Measurements from ENCODE around the gene EXOSC6. TPM values are rescaled to one million over a fixed set of nuclear protein-coding genes. Genes with fewer than 3 reads are reported as not detected.
"Not testable (repeated sequence)": the region's sequence is repeated elsewhere in the genome, so short reads cannot be mapped to it uniquely, and the experiment has no call there.

EXOSC6 gene
- total RNA-seq, 1 experiment from 2014 or later: 49.8 TPM

GRCh38 chr16:70289229-70290094, 37.7 kb upstream of the EXOSC6 start, which contains the start of gene AARS1:
Gene AARS1, minus strand, starts transcription at chr16:70289506. Its CDS starts 6,743 bp downstream, at chr16:70282763.
- Mint-ChIP-seq H3K36me3 (ENCODE audit: insufficient read depth, unreplicated experiment) (peaks cover 21% of the 10 kb centered on the region), H3K9me3 (ENCODE audit: unreplicated experiment) (no peaks in the 10 kb centered on the region), H3K27ac (ENCODE audit: low read depth, unreplicated experiment) (peak within 1 kb of the TSS; percentile 94), H3K27me3 (ENCODE audit: insufficient read depth, unreplicated experiment) (no peaks in the 10 kb centered on the region), H3K4me3 (ENCODE audit: unreplicated experiment) (peak within 1 kb of the TSS; percentile 86), H3K4me1 (ENCODE audit: insufficient read depth, unreplicated experiment) (peaks cover 6% of the 10 kb centered on the region)
- ChIA-PET CTCF (interaction anchor here (0.5 to 1.4 kb wide), 3 partner anchors 10 to 300 kb away, joined by 3 to 4 read pairs (median 3); no protein-coding TSS in a partner anchor), POLR2A (interaction anchor here (0.7 to 2.9 kb wide), 15 partner anchors 9 to 234 kb away, joined by 3 to 57 read pairs (median 4); partner anchors contain the start of genes COG4, DDX19A, DDX19B and EXOSC6)
- TSS peak; percentile 99 for BruUV-seq (replicated peaks)
- peak; percentile 100 for DNase-seq (ENCODE audit: unreplicated experiment)
- no peak for TF ChIP-seq CTCF (IDR thresholded peaks at IDR 0.05; ENCODE audit: unreplicated experiment)
- intact Hi-C loops (cut with micrococcal nuclease): no loop called here

- ChIA-PET POLR2A (interaction anchor here (0.6 to 2.9 kb wide), 3 partner anchors 11 to 93 kb away, joined by 3 to 57 read pairs (median 9); partner anchors contain the start of gene DDX19B), CTCF (interaction anchor here (0.6 to 4.0 kb wide), 2 partner anchors 14 to 20 kb away, joined by 5 to 12 read pairs; no protein-coding TSS in a partner anchor)
- Mint-ChIP-seq H3K36me3 (ENCODE audit: insufficient read depth, unreplicated experiment) (peaks cover 42% of the 10 kb centered on the region), H3K27ac (ENCODE audit: low read depth, unreplicated experiment) (peak overlapping the region; percentile 9), H3K4me1 (ENCODE audit: insufficient read depth, unreplicated experiment) (peaks cover 15% of the 10 kb centered on the region), H3K4me3 (ENCODE audit: unreplicated experiment) (peak overlapping the region; percentile 86)
- BruUV-seq (replicated peaks); intact Hi-C loops (cut with micrococcal nuclease); DNase-seq (ENCODE audit: unreplicated experiment); H3K9me3 Mint-ChIP-seq (ENCODE audit: unreplicated experiment); H3K27me3 Mint-ChIP-seq (ENCODE audit: insufficient read depth, unreplicated experiment): not testable (repeated sequence)
Observed at GRCh38 chr16:70287304-70287971, 35.7 kb upstream of the EXOSC6 start.

GRCh38 chr16:70276392-70276791, 24.7 kb upstream of the EXOSC6 start:
- H3K27me3 Mint-ChIP-seq (ENCODE audit: insufficient read depth, unreplicated experiment): no peaks in the 10 kb centered on the region
- BruUV-seq (replicated peaks): no TSS peak

GRCh38 chr16:70271696-70272095, 20.0 kb upstream of the EXOSC6 start:
- H3K36me3 Mint-ChIP-seq (ENCODE audit: insufficient read depth, unreplicated experiment): peaks cover 100% of the 10 kb centered on the region
- no peak for DNase-seq (ENCODE audit: unreplicated experiment)
- H3K27ac Mint-ChIP-seq (ENCODE audit: low read depth, unreplicated experiment): no peak overlapping the region
- no peak for TF ChIP-seq CTCF (IDR thresholded peaks at IDR 0.05; ENCODE audit: unreplicated experiment)
- H3K9me3 Mint-ChIP-seq (ENCODE audit: unreplicated experiment): no peaks in the 10 kb centered on the region
- H3K4me1 Mint-ChIP-seq (ENCODE audit: insufficient read depth, unreplicated experiment): no peaks in the 10 kb centered on the region
- ChIA-PET POLR2A (no interaction called here), CTCF (interaction anchor here (0.6 kb wide), 2 partner anchors 8 to 74 kb away, joined by 3 to 4 read pairs; no protein-coding TSS in a partner anchor)
- intact Hi-C loops (cut with micrococcal nuclease): no loop called here
- BruUV-seq (replicated peaks): no TSS peak
- H3K4me3 Mint-ChIP-seq (ENCODE audit: unreplicated experiment): no peak overlapping the region
- no peaks in the 10 kb centered on the region for H3K27me3 Mint-ChIP-seq (ENCODE audit: insufficient read depth, unreplicated experiment)

More at GRCh38 chr16:70276392-70276791, 24.7 kb upstream of the EXOSC6 start:
- H3K9me3 Mint-ChIP-seq (ENCODE audit: unreplicated experiment): no peaks in the 10 kb centered on the region
- no peak overlapping the region for H3K4me3 Mint-ChIP-seq (ENCODE audit: unreplicated experiment)
- no peak for DNase-seq (ENCODE audit: unreplicated experiment)
- POLR2A ChIA-PET: no interaction called here
- intact Hi-C loops (cut with micrococcal nuclease): no loop called here
- H3K27ac Mint-ChIP-seq (ENCODE audit: low read depth, unreplicated experiment): no peak overlapping the region
- peaks cover 100% of the 10 kb centered on the region for H3K36me3 Mint-ChIP-seq (ENCODE audit: insufficient read depth, unreplicated experiment)
- H3K4me1 Mint-ChIP-seq (ENCODE audit: insufficient read depth, unreplicated experiment): no peaks in the 10 kb centered on the region
- TF ChIP-seq CTCF (IDR thresholded peaks at IDR 0.05; ENCODE audit: unreplicated experiment): no peak
- CTCF ChIA-PET: interaction anchor here (0.6 to 0.7 kb wide), 2 partner anchors 250 to 1711 kb away, joined by 3 to 4 read pairs; no protein-coding TSS in a partner anchor
